H9 (cell line): ENCODE data around the gene ZMAT5. TPM values are rescaled to one million over a fixed set of nuclear protein-coding genes. Genes with fewer than 3 reads are reported as not detected.

ENCODE experiments used
- DNase-seq: peaks from one replicate; pipeline ENCODE4 v3.0.0-alpha.2; 2017
- H2AFZ ChIP-seq: one replicate; pipeline ENCODE4 v1.6.1; 2013; ENCODE audit warnings: mild to moderate bottlenecking, low read length, control low read depth, moderate library complexity
- H2AK5ac ChIP-seq: 2 replicates; pipeline ENCODE4 v1.6.1; 2013; ENCODE audit warnings: low read length, control low read depth, mixed read lengths; ENCODE audit not compliant: insufficient read length
- H2BK120ac ChIP-seq: one replicate; pipeline ENCODE4 v1.6.1; 2013; ENCODE audit warnings: low read depth, mild to moderate bottlenecking, low read length, control low read depth, inconsistent platforms; ENCODE audit not compliant: poor library complexity, severe bottlenecking
- H2BK12ac ChIP-seq: 2 replicates; pipeline ENCODE4 v1.6.1; 2013; ENCODE audit warnings: low read length, control low read depth, mixed read lengths, low read depth; ENCODE audit not compliant: insufficient read length
- H2BK15ac ChIP-seq: 2 replicates; pipeline ENCODE4 v1.6.1; 2013; ENCODE audit warnings: low read depth, low read length, control low read depth
- H2BK20ac ChIP-seq: one replicate; pipeline ENCODE4 v1.6.1; 2013; ENCODE audit warnings: low read depth, mild to moderate bottlenecking, low read length, control low read depth, inconsistent platforms; ENCODE audit not compliant: poor library complexity, severe bottlenecking
- H2BK5ac ChIP-seq: 2 replicates; pipeline ENCODE4 v1.6.1; 2013; ENCODE audit warnings: low read length, control low read depth, mixed read lengths; ENCODE audit not compliant: insufficient read length
- H3K14ac ChIP-seq: 2 replicates; pipeline ENCODE4 v1.6.1; 2013; ENCODE audit warnings: low read length, control low read depth; ENCODE audit not compliant: insufficient read depth
- H3K18ac ChIP-seq: 2 replicates; pipeline ENCODE4 v1.6.1; 2013; ENCODE audit warnings: low read depth, mild to moderate bottlenecking, mixed read lengths, low read length, control low read depth; ENCODE audit not compliant: insufficient read length
- H3K23ac ChIP-seq: 2 replicates; pipeline ENCODE4 v1.6.1; 2013; ENCODE audit warnings: low read length, control low read depth, mixed read lengths, low read depth; ENCODE audit not compliant: insufficient read length
- H3K23me2 ChIP-seq: 2 replicates; pipeline ENCODE4 v1.6.1; 2013; ENCODE audit warnings: low read depth, mild to moderate bottlenecking, mixed read lengths, low read length, control low read depth; ENCODE audit not compliant: insufficient read length, poor library complexity, severe bottlenecking
- H3K27ac ChIP-seq: 2 replicates; pipeline ENCODE4 v1.5.1; 2013; ENCODE audit warnings: low read length, control low read depth, mixed read lengths, low read depth; ENCODE audit not compliant: insufficient read length
- H3K27me3 ChIP-seq: 2 replicates; pipeline ENCODE4 v1.6.1; 2013; ENCODE audit warnings: low read length, control low read depth, inconsistent platforms; ENCODE audit not compliant: insufficient read depth
- H3K4ac ChIP-seq: 2 replicates; pipeline ENCODE4 v1.6.1; 2013; ENCODE audit warnings: low read depth, mild to moderate bottlenecking, control low read depth, inconsistent platforms, low read length, moderate library complexity
- H3K4me1 ChIP-seq: 2 replicates; pipeline ENCODE4 v1.6.1; 2013; ENCODE audit warnings: low read length, control low read depth, inconsistent platforms; ENCODE audit not compliant: insufficient read depth
- H3K4me2 ChIP-seq: 2 replicates; pipeline ENCODE4 v1.6.1; 2013; ENCODE audit warnings: low read length, control low read depth, mixed read lengths; ENCODE audit not compliant: insufficient read length, insufficient read depth
- H3K56ac ChIP-seq: 2 replicates; pipeline ENCODE4 v1.6.1; 2013; ENCODE audit warnings: low read depth, mild to moderate bottlenecking, mixed read lengths, low read length, control low read depth; ENCODE audit not compliant: insufficient read length
- H3K79me1 ChIP-seq: 2 replicates; pipeline ENCODE4 v1.6.1; 2013; ENCODE audit warnings: low read depth, mild to moderate bottlenecking, moderate library complexity, low read length, control low read depth, inconsistent platforms; ENCODE audit not compliant: insufficient read depth, poor library complexity, severe bottlenecking
- H3K79me2 ChIP-seq: 2 replicates; pipeline ENCODE4 v1.6.1; 2013; ENCODE audit warnings: low read length, control low read depth, inconsistent platforms; ENCODE audit not compliant: insufficient read depth
- H3K9ac ChIP-seq: 2 replicates; pipeline ENCODE4 v1.6.1; 2013; ENCODE audit warnings: low read length, control low read depth, mixed read lengths; ENCODE audit not compliant: insufficient read length; ENCODE audit errors: extremely low read depth
- H3K9me3 ChIP-seq: one replicate; pipeline ENCODE4 v1.6.1; 2013; ENCODE audit warnings: low read depth, low read length, inconsistent platforms; ENCODE audit not compliant: control insufficient read depth
- H3T11ph ChIP-seq: one replicate; pipeline ENCODE4 v1.6.1; 2013; ENCODE audit warnings: mild to moderate bottlenecking, low read length, control low read depth, inconsistent platforms
- H4K20me1 ChIP-seq: one replicate; pipeline ENCODE4 v1.6.1; 2013; ENCODE audit not compliant: control insufficient read depth, insufficient read length, insufficient read depth
- H4K5ac ChIP-seq: 2 replicates; pipeline ENCODE4 v1.6.1; 2013; ENCODE audit warnings: low read depth, mild to moderate bottlenecking, mixed read lengths, low read length, control low read depth; ENCODE audit not compliant: insufficient read length
- H4K8ac ChIP-seq: replicated peaks from 2 replicates; pipeline ENCODE4 v1.6.1; 2013; ENCODE audit warnings: low read length, control low read depth, mixed read lengths, low read depth; ENCODE audit not compliant: insufficient read length
- H4K91ac ChIP-seq: 2 replicates; pipeline ENCODE4 v1.6.1; 2013; ENCODE audit warnings: low read depth, mild to moderate bottlenecking, moderate library complexity, mixed read lengths, low read length, control low read depth; ENCODE audit not compliant: insufficient read length
- H3K27ac Mint-ChIP-seq, 3 experiments: 2 replicates in 2 of 3; 3 replicates in 1 of 3; pipeline ENCODE4 v1.8.0; 2020 to 2021; ENCODE audit warnings: mixed read lengths in 3 of 3, mild to moderate bottlenecking in 1 of 3, moderate library complexity in 1 of 3
- H3K27me3 Mint-ChIP-seq: 2 replicates; pipeline ENCODE4 v1.8.0; 2021; ENCODE audit warnings: low read depth, mild to moderate bottlenecking, moderate library complexity, mixed read lengths
- H3K36me3 Mint-ChIP-seq, 3 experiments: 2 replicates in 2 of 3; 3 replicates in 1 of 3; pipeline ENCODE4 v1.8.0; 2020 to 2021; ENCODE audit warnings: low read depth in 3 of 3, mixed read lengths in 3 of 3; ENCODE audit not compliant: insufficient read depth in 1 of 3
- H3K4me1 Mint-ChIP-seq, 2 experiments: 2 replicates each; pipeline ENCODE4 v1.8.0; 2020; ENCODE audit warnings: mixed read lengths in 2 of 2
- H3K4me3 Mint-ChIP-seq, 2 experiments: 2 replicates in 1 of 2; 3 replicates in 1 of 2; pipeline ENCODE4 v1.8.0; 2020 to 2021; ENCODE audit warnings: mild to moderate bottlenecking in 2 of 2, mixed read lengths in 2 of 2, moderate library complexity in 1 of 2
- H3K9me3 Mint-ChIP-seq, 2 experiments: 2 replicates in 1 of 2; 3 replicates in 1 of 2; pipeline ENCODE4 v1.8.0; 2020; ENCODE audit warnings: mild to moderate bottlenecking in 2 of 2, mixed read lengths in 2 of 2, moderate library complexity in 1 of 2
- WGBS: extraction: QIAGEN DNeasy Blood & Tissue Kit; methylation state at CpG from one replicate; pipeline ENCODE4 v1.1.7; 2013; ENCODE audit warnings: missing lambda C conversion rate, low lambda C conversion rate, mixed read lengths; ENCODE audit not compliant: insufficient read length; ENCODE audit errors: extremely low coverage; 5-methylcytosine and 5-hydroxymethylcytosine counted together
- total RNA-seq: library from RNA; stranded (reverse); gene quantifications from 2 replicates; pipeline ENCODE4 v1.2.1, GENCODE V29; 2021
- TF ChIP-seq, protein P1 (sequence below): fragments of 200-600 bp; sonication (generic); conservative IDR thresholded peaks from 3 replicates; pipeline ENCODE4 v1.8.0; 2021; ENCODE audit warnings: antibody characterized with exemption, mild to moderate bottlenecking

The ZMAT5 gene
- total RNA-seq, 1 experiment from 2014 or later = 13.9 TPM

- Histone ChIP-seq H4K5ac (no peak overlapping the region), H4K91ac (no peak overlapping the region), H2BK120ac (no peak overlapping the region), H3K9me3 (no peaks in the 10 kb centered on the region), H3K4me1 (no peaks in the 10 kb centered on the region), H2AK5ac (no peak overlapping the region), H3K14ac (no peak overlapping the region), H3K23ac (no peak overlapping the region), H3K79me1 (no peaks in the 10 kb centered on the region), H3K27me3 (peaks cover 24% of the 10 kb centered on the region; the same call in 1 of the 2 replicates), H3K4me2 (no peak overlapping the region), H3K56ac (no peak overlapping the region), H2BK12ac (no peak overlapping the region), H3K9ac (no peak overlapping the region), H2BK5ac (no peak overlapping the region), H2BK15ac (no peak overlapping the region), H3K23me2 (peaks cover 4% of the 10 kb centered on the region), H3K27ac (no peak overlapping the region), H4K20me1 (no peaks in the 10 kb centered on the region), H2AFZ (no peak overlapping the region), H2BK20ac (no peak overlapping the region), H3K4ac (no peak overlapping the region), H3K79me2 (no peaks in the 10 kb centered on the region), H4K8ac (no peak overlapping the region), H3T11ph (no peak overlapping the region), H3K18ac (no peak overlapping the region)
- Mint-ChIP-seq H3K27ac (no peak overlapping the region), H3K27me3 (peaks cover 81% of the 10 kb centered on the region), H3K9me3 (no peaks in the 10 kb centered on the region; a peak in 1 of 5 replicates), H3K4me3 (no peak overlapping the region; a peak in 1 of 5 replicates), H3K4me1 (peaks cover 4 to 15% of the 10 kb centered on the region in 2 experiments; a peak in 2 of 4 replicates), H3K36me3 (no peaks in the 10 kb centered on the region; a peak in 2 of 7 replicates)
- no CpG with 5 or more reads among the region's 16 CpGs for WGBS
- peak; percentile 88 for DNase-seq
- TF ChIP-seq, protein P1, sequence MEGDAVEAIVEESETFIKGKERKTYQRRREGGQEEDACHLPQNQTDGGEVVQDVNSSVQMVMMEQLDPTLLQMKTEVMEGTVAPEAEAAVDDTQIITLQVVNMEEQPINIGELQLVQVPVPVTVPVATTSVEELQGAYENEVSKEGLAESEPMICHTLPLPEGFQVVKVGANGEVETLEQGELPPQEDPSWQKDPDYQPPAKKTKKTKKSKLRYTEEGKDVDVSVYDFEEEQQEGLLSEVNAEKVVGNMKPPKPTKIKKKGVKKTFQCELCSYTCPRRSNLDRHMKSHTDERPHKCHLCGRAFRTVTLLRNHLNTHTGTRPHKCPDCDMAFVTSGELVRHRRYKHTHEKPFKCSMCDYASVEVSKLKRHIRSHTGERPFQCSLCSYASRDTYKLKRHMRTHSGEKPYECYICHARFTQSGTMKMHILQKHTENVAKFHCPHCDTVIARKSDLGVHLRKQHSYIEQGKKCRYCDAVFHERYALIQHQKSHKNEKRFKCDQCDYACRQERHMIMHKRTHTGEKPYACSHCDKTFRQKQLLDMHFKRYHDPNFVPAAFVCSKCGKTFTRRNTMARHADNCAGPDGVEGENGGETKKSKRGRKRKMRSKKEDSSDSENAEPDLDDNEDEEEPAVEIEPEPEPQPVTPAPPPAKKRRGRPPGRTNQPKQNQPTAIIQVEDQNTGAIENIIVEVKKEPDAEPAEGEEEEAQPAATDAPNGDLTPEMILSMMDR = no peak
Measured at GRCh38 chr22:29716814-29717545, 49.8 kb downstream of the ZMAT5 start.
